Progenitor cell of endocrine pancreas (in vitro differentiated cells): ENCODE results near the gene KCNG4. TPM values are rescaled to one million over a fixed set of nuclear protein-coding genes. Genes with fewer than 3 reads are reported as not detected.

Source experiments
- DNase-seq: peaks from one replicate; pipeline ENCODE4 v3.0.0; 2021; ENCODE audit warnings: low spot score; ENCODE audit not compliant: unreplicated experiment
- H3K27ac Mint-ChIP-seq: 2 replicates; pipeline ENCODE4 v1.8.0; 2021; ENCODE audit warnings: mild to moderate bottlenecking, moderate library complexity, mixed read lengths
- H3K27me3 Mint-ChIP-seq: 2 replicates; pipeline ENCODE4 v1.8.0; 2021; ENCODE audit warnings: mixed read lengths
- H3K36me3 Mint-ChIP-seq: 2 replicates; pipeline ENCODE4 v1.8.0; 2022; ENCODE audit warnings: mixed read lengths; ENCODE audit not compliant: insufficient read depth
- H3K4me1 Mint-ChIP-seq: 2 replicates; pipeline ENCODE4 v1.8.0; 2021; ENCODE audit warnings: low read depth, mixed read lengths
- H3K4me3 Mint-ChIP-seq: 2 replicates; pipeline ENCODE4 v1.8.0; 2021; ENCODE audit warnings: low read depth, mild to moderate bottlenecking, moderate library complexity, mixed read lengths
- H3K9me3 Mint-ChIP-seq: 2 replicates; pipeline ENCODE4 v1.8.0; 2021; ENCODE audit warnings: low read depth, mixed read lengths
- CTCF ChIP-seq: fragments of 200-600 bp; sonication (generic); IDR thresholded peaks from one replicate; pipeline ENCODE4 v1.5.0; 2021; ENCODE audit warnings: antibody characterized with exemption, mild to moderate bottlenecking; ENCODE audit not compliant: unreplicated experiment
- total RNA-seq: library from RNA; stranded (reverse); gene quantifications from 2 replicates; pipeline ENCODE4 v1.2.1, GENCODE V29; 2021

Gene KCNG4
- total RNA-seq, 1 donor from 2014 or later = not detected

GRCh38 chr16:84271037-84271436 is 31.2 kb upstream of the KCNG4 start:
- no peaks in the 10 kb centered on the region for H3K36me3 Mint-ChIP-seq
- TF ChIP-seq CTCF = no peak
- peaks cover 28% of the 10 kb centered on the region for H3K27me3 Mint-ChIP-seq
- H3K4me1 Mint-ChIP-seq = peaks cover 3% of the 10 kb centered on the region
- H3K4me3 Mint-ChIP-seq = no peak overlapping the region
- no peaks in the 10 kb centered on the region for H3K9me3 Mint-ChIP-seq
- DNase-seq = no peak
- H3K27ac Mint-ChIP-seq = no peak overlapping the region

GRCh38 chr16:84270531-84270930 is 30.7 kb upstream of the KCNG4 start:
- Mint-ChIP-seq H3K4me3 (no peak overlapping the region), H3K27me3 (peaks cover 24% of the 10 kb centered on the region), H3K36me3 (no peaks in the 10 kb centered on the region), H3K4me1 (peaks cover 3% of the 10 kb centered on the region), H3K9me3 (no peaks in the 10 kb centered on the region), H3K27ac (no peak overlapping the region)
- no peak for DNase-seq
- no peak for TF ChIP-seq CTCF

GRCh38 chr16:84270071-84270470 is 30.3 kb upstream of the KCNG4 start:
- H3K9me3 Mint-ChIP-seq = no peaks in the 10 kb centered on the region
- H3K27me3 Mint-ChIP-seq = peaks cover 19% of the 10 kb centered on the region
- H3K4me3 Mint-ChIP-seq = no peak overlapping the region
- no peak for TF ChIP-seq CTCF
- no peaks in the 10 kb centered on the region for H3K36me3 Mint-ChIP-seq
- no peak for DNase-seq
- H3K4me1 Mint-ChIP-seq = peaks cover 3% of the 10 kb centered on the region
- no peak overlapping the region for H3K27ac Mint-ChIP-seq

DNA sequence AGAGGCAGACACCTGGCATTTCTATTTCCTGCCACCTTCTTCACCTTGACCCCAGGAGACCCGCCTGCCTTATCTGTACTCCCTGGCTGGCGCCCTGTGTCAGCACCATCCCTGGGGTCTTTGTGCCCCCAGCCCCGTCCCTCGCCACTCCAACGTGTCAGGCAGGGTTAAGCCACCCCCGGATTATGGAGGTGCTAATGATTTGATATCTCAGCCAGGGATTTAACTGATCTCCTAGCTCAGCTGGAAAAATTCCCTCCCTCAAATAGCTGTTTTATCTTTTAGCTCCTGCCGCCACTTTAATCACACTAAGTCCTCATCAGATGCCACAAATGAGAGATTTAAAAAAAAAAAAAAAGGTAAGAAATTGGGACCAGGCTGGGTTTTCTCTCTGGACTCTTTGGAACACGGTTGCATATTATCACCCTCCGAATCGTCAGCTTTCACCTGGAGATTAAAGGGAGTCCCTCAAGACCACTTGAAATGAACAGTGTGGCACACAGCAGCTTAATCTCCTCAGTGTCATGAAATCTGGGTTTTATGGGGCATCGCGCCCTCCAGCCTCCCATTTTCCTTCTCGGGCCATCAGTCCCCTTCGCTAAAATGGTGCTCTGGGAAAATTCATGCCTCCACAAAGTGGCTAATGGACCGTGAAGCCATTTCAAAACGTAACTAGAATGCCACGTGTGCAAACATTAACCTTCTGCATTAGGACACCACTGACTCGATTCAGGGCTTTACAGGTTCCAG is 28.7 kb upstream of the KCNG4 start:
- no peak for TF ChIP-seq CTCF
- Mint-ChIP-seq H3K27me3 (peaks cover 19% of the 10 kb centered on the region), H3K4me3 (no peak overlapping the region), H3K9me3 (no peaks in the 10 kb centered on the region), H3K27ac (no peak overlapping the region), H3K36me3 (no peaks in the 10 kb centered on the region), H3K4me1 (peaks cover 3% of the 10 kb centered on the region)
- no peak for DNase-seq

GRCh38 chr16:84267380-84267779 is 27.6 kb upstream of the KCNG4 start:
- Mint-ChIP-seq H3K36me3 (no peaks in the 10 kb centered on the region), H3K4me3 (no peak overlapping the region), H3K27ac (no peak overlapping the region), H3K4me1 (peaks cover 3% of the 10 kb centered on the region), H3K27me3 (peaks cover 19% of the 10 kb centered on the region), H3K9me3 (no peaks in the 10 kb centered on the region)
- no peak for DNase-seq
- no peak for TF ChIP-seq CTCF
